ENCODE data around the gene LRRFIP1.

LRRFIP1 gene

GRCh38 chr2:237639052-237639835, 11.9 kb downstream of the LRRFIP1 start:
- DNase-seq (ENCODE audit: low spot score): no peak

- no peak for DNase-seq (ENCODE audit: low spot score)
These were observed 12.4 kb downstream of the LRRFIP1 start for GRCh38 chr2:237639836-237640220.

GRCh38 chr2:237640493-237640998, 13.2 kb downstream of the LRRFIP1 start:
- no peak for DNase-seq (ENCODE audit: low spot score)

GRCh38 chr2:237642038-237642734, 14.8 kb downstream of the LRRFIP1 start:
- no peak for DNase-seq (ENCODE audit: low spot score)

GRCh38 chr2:237643066-237643465, 15.7 kb downstream of the LRRFIP1 start:
- no peak for DNase-seq (ENCODE audit: low spot score)

- no peak for DNase-seq (ENCODE audit: low spot score)
These were observed 16.4 kb downstream of the LRRFIP1 start for GRCh38 chr2:237643582-237644380.

- DNase-seq (ENCODE audit: low spot score): no peak
These were observed 17.0 kb downstream of the LRRFIP1 start for GRCh38 chr2:237644381-237644703.

- no peak for DNase-seq (ENCODE audit: low spot score)
These were observed 17.9 kb downstream of the LRRFIP1 start for GRCh38 chr2:237645261-237645660.

- DNase-seq (ENCODE audit: low spot score): no peak
These were observed 20.0 kb downstream of the LRRFIP1 start for GRCh38 chr2:237647176-237648015.

GRCh38 chr2:237648016-237648381, 20.6 kb downstream of the LRRFIP1 start:
- DNase-seq (ENCODE audit: low spot score): no peak

- DNase-seq (ENCODE audit: low spot score): no peak
These were observed 22.4 kb downstream of the LRRFIP1 start for GRCh38 chr2:237649541-237650454.

GRCh38 chr2:237650455-237650850, 23.1 kb downstream of the LRRFIP1 start:
- no peak for DNase-seq (ENCODE audit: low spot score)

GRCh38 chr2:237651761-237652160, 24.4 kb downstream of the LRRFIP1 start:
- DNase-seq (ENCODE audit: low spot score): no peak

- no peak for DNase-seq (ENCODE audit: low spot score)
These were observed 24.8 kb downstream of the LRRFIP1 start for GRCh38 chr2:237652181-237652580.

GRCh38 chr2:237652854-237653253, 25.5 kb downstream of the LRRFIP1 start:
- no peak for DNase-seq (ENCODE audit: low spot score)

GRCh38 chr2:237653776-237654558, 26.6 kb downstream of the LRRFIP1 start:
- no peak for DNase-seq (ENCODE audit: low spot score)

- no peak for DNase-seq (ENCODE audit: low spot score)
These were observed 29.7 kb downstream of the LRRFIP1 start for GRCh38 chr2:237657063-237657462.

- DNase-seq (ENCODE audit: low spot score): no peak
These were observed 33.1 kb downstream of the LRRFIP1 start for GRCh38 chr2:237660381-237660900.

GRCh38 chr2:237661270-237661669, 33.9 kb downstream of the LRRFIP1 start:
- no peak for DNase-seq (ENCODE audit: low spot score)

Data from Ammon's horn (tissue), 1 donor.